HG03097 (cell line): ENCODE results near the gene MARCHF2.
A peak's percentile ranks its signal among the peaks of the same experiment; 100 is the strongest.
"Not testable (repeated sequence)": the region's sequence is repeated elsewhere in the genome, so short reads cannot be mapped to it uniquely, and the experiment has no call there.

ENCODE experiments used
- ATAC-seq: cut with Tn5 transposase; IDR thresholded peaks from one replicate; pipeline ENCODE4 v1.9.1; 2021; ENCODE audit not compliant: unreplicated experiment, low FRiP score

The MARCHF2 gene

GRCh38 chr19:8412783-8413628, at the start of gene MARCHF2:
Gene MARCHF2, plus strand, starts transcription at chr19:8413305. Its CDS starts 8,536 bp downstream, at chr19:8421841.
- ATAC-seq, result peak; percentile 98

GRCh38 chr19:8363803-8364771, 49.0 kb upstream of the MARCHF2 start, which contains the start of gene ANGPTL4:
Gene ANGPTL4, plus strand, starts transcription at chr19:8364155. Its CDS starts 167 bp downstream, at chr19:8364322.
- no peak for ATAC-seq

- ATAC-seq, result no peak
Observed at GRCh38 chr19:8366121-8366581, 47.0 kb upstream of the MARCHF2 start.

- ATAC-seq, result no peak
Observed at GRCh38 chr19:8366961-8367326, 46.2 kb upstream of the MARCHF2 start.

- no peak for ATAC-seq
Observed at GRCh38 chr19:8367327-8368001, 45.6 kb upstream of the MARCHF2 start.

GRCh38 chr19:8370176-8371010, 42.7 kb upstream of the MARCHF2 start:
- ATAC-seq, result no peak

- no peak for ATAC-seq
Observed at GRCh38 chr19:8371011-8371804, 41.9 kb upstream of the MARCHF2 start.

GRCh38 chr19:8373867-8374813, 39.0 kb upstream of the MARCHF2 start:
- ATAC-seq, result no peak

- not testable (repeated sequence) for ATAC-seq
Observed at GRCh38 chr19:8375766-8376165, 37.3 kb upstream of the MARCHF2 start.

GRCh38 chr19:8376373-8376974, 36.6 kb upstream of the MARCHF2 start:
- not testable (repeated sequence) for ATAC-seq

GRCh38 chr19:8377598-8377997, 35.5 kb upstream of the MARCHF2 start:
- ATAC-seq, result no peak

GRCh38 chr19:8379156-8379891, 33.8 kb upstream of the MARCHF2 start:
- ATAC-seq, result not testable (repeated sequence)

GRCh38 chr19:8384569-8384968, 28.5 kb upstream of the MARCHF2 start:
- not testable (repeated sequence) for ATAC-seq

- ATAC-seq, result not testable (repeated sequence)
Observed at GRCh38 chr19:8385103-8385502, 28.0 kb upstream of the MARCHF2 start.

GRCh38 chr19:8385566-8385965, 27.5 kb upstream of the MARCHF2 start:
- not testable (repeated sequence) for ATAC-seq

GRCh38 chr19:8386419-8386818, 26.7 kb upstream of the MARCHF2 start:
- ATAC-seq, result not testable (repeated sequence)

GRCh38 chr19:8386990-8387389, 26.1 kb upstream of the MARCHF2 start:
- no peak for ATAC-seq
